Endothelial cell (in vitro differentiated cells): ENCODE results near the gene ADGRG7. TPM values are rescaled to one million over a fixed set of nuclear protein-coding genes. Genes with fewer than 3 reads are reported as not detected.

ENCODE experiments used
- DNase-seq: peaks from one replicate; pipeline ENCODE4 v3.0.0; 2021; ENCODE audit warnings: low spot score
- H3K27ac Mint-ChIP-seq: one replicate; pipeline ENCODE4 v1.8.0; 2021; ENCODE audit warnings: mixed read lengths, inconsistent platforms; ENCODE audit not compliant: unreplicated experiment
- H3K27me3 Mint-ChIP-seq: one replicate; pipeline ENCODE4 v1.8.0; 2021; ENCODE audit warnings: mild to moderate bottlenecking, moderate library complexity, mixed read lengths, inconsistent platforms; ENCODE audit not compliant: unreplicated experiment
- H3K36me3 Mint-ChIP-seq: one replicate; pipeline ENCODE4 v1.8.0; 2021; ENCODE audit warnings: mild to moderate bottlenecking, low read depth, mixed read lengths, inconsistent platforms; ENCODE audit not compliant: unreplicated experiment
- H3K4me1 Mint-ChIP-seq: one replicate; pipeline ENCODE4 v1.8.0; 2021; ENCODE audit warnings: mild to moderate bottlenecking, mixed read lengths, inconsistent platforms; ENCODE audit not compliant: unreplicated experiment
- H3K4me3 Mint-ChIP-seq: one replicate; pipeline ENCODE4 v1.8.0; 2021; ENCODE audit warnings: mild to moderate bottlenecking, mixed read lengths, inconsistent platforms; ENCODE audit not compliant: unreplicated experiment
- H3K9me3 Mint-ChIP-seq: one replicate; pipeline ENCODE4 v1.8.0; 2021; ENCODE audit warnings: mixed read lengths, inconsistent platforms; ENCODE audit not compliant: unreplicated experiment
- total RNA-seq: library from RNA; stranded (reverse); fragmentation: NEBNext Ultra II Directional; extraction: Animal tissue kit (Norgen Biotek cat#: 25700); gene quantifications from one replicate; pipeline ENCODE4 v1.2.1, GENCODE V29; 2021; ENCODE audit not compliant: unreplicated experiment
- TF ChIP-seq, protein P1 (sequence below): fragments of 200-600 bp; sonication (generic); IDR thresholded peaks from one replicate; pipeline ENCODE4 v1.5.0; 2021; ENCODE audit warnings: antibody characterized with exemption; ENCODE audit not compliant: unreplicated experiment

The ADGRG7 gene
- total RNA-seq, 1 donor from 2014 or later: not detected

GRCh38 chr3:100606894-100607512 is 2.4 kb upstream of the ADGRG7 start:
- Mint-ChIP-seq H3K4me1 (peaks cover 8% of the 10 kb centered on the region), H3K36me3 (no peaks in the 10 kb centered on the region), H3K27ac (no peak overlapping the region), H3K27me3 (peaks cover 3% of the 10 kb centered on the region), H3K9me3 (no peaks in the 10 kb centered on the region), H3K4me3 (no peak overlapping the region)
- TF ChIP-seq, protein P1, sequence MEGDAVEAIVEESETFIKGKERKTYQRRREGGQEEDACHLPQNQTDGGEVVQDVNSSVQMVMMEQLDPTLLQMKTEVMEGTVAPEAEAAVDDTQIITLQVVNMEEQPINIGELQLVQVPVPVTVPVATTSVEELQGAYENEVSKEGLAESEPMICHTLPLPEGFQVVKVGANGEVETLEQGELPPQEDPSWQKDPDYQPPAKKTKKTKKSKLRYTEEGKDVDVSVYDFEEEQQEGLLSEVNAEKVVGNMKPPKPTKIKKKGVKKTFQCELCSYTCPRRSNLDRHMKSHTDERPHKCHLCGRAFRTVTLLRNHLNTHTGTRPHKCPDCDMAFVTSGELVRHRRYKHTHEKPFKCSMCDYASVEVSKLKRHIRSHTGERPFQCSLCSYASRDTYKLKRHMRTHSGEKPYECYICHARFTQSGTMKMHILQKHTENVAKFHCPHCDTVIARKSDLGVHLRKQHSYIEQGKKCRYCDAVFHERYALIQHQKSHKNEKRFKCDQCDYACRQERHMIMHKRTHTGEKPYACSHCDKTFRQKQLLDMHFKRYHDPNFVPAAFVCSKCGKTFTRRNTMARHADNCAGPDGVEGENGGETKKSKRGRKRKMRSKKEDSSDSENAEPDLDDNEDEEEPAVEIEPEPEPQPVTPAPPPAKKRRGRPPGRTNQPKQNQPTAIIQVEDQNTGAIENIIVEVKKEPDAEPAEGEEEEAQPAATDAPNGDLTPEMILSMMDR: no peak
- DNase-seq: no peak

DNA sequence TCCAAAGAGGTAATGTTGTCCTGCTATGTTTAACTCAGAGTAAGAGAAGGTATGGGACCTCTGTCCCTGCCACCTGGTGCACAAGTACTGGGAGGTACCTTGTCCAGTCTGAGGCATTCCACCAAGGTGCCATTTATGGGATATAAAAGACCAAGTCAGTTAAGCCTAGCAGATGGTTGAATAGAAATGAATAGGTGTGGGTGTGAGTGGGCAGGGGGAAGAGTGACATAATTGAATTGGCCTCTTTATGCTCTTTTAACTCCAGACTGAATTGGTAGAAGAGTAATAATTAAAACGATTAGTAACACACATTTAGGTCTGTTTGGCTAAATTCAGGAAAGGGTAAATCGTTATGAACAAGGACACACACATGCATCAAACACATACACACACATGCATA is 562 bp downstream of the ADGRG7 start:
- peaks cover 3% of the 10 kb centered on the region for H3K27me3 Mint-ChIP-seq
- TF ChIP-seq, protein P1: no peak
- no peak for DNase-seq
- H3K4me3 Mint-ChIP-seq: no peak overlapping the region
- peaks cover 2% of the 10 kb centered on the region for H3K4me1 Mint-ChIP-seq
- no peaks in the 10 kb centered on the region for H3K9me3 Mint-ChIP-seq
- no peaks in the 10 kb centered on the region for H3K36me3 Mint-ChIP-seq
- H3K27ac Mint-ChIP-seq: no peak overlapping the region

- TF ChIP-seq, protein P1: no peak
- Mint-ChIP-seq H3K4me1 (peaks cover 2% of the 10 kb centered on the region), H3K4me3 (no peak overlapping the region), H3K36me3 (no peaks in the 10 kb centered on the region), H3K27me3 (peaks cover 3% of the 10 kb centered on the region), H3K27ac (no peak overlapping the region), H3K9me3 (no peaks in the 10 kb centered on the region)
- DNase-seq: no peak
Observed at GRCh38 chr3:100611221-100611620, 1.8 kb downstream of the ADGRG7 start.

- H3K27ac Mint-ChIP-seq: no peak overlapping the region
- H3K4me1 Mint-ChIP-seq: no peaks in the 10 kb centered on the region
- H3K9me3 Mint-ChIP-seq: no peaks in the 10 kb centered on the region
- no peak for DNase-seq
- TF ChIP-seq, protein P1: no peak
- H3K27me3 Mint-ChIP-seq: peaks cover 1% of the 10 kb centered on the region
- no peak overlapping the region for H3K4me3 Mint-ChIP-seq
- no peaks in the 10 kb centered on the region for H3K36me3 Mint-ChIP-seq
Observed at GRCh38 chr3:100613721-100614390, 4.5 kb downstream of the ADGRG7 start.

GRCh38 chr3:100614941-100615340 is 5.5 kb downstream of the ADGRG7 start:
- no peaks in the 10 kb centered on the region for H3K9me3 Mint-ChIP-seq
- H3K27me3 Mint-ChIP-seq: peaks cover 1% of the 10 kb centered on the region
- DNase-seq: no peak
- no peaks in the 10 kb centered on the region for H3K36me3 Mint-ChIP-seq
- H3K4me1 Mint-ChIP-seq: no peaks in the 10 kb centered on the region
- TF ChIP-seq, protein P1: no peak
- no peak overlapping the region for H3K4me3 Mint-ChIP-seq
- no peak overlapping the region for H3K27ac Mint-ChIP-seq
